ENCODE measurements around the gene CHAMP1. TPM values are rescaled to one million over a fixed set of nuclear protein-coding genes. Genes with fewer than 3 reads are reported as not detected.

CHAMP1 gene
- total and polyA plus RNA-seq, 2 donors (not counting 3 experiments of a cell fraction or from before 2014, with no cell fraction given), result 19.2 to 24.1 TPM

- no peaks in the 10 kb centered on the region for H4K20me1 ChIP-seq (replicated peaks; ENCODE audit: control insufficient read depth, extremely low read depth, insufficient read depth, low read length)
- H2AFZ ChIP-seq (ENCODE audit: low read depth, low read length), result no peak overlapping the region
- TF ChIP-seq POLR2AphosphoS5 (IDR thresholded peaks at IDR 0.05; ENCODE audit: insufficient read depth, low read depth, low read length) (no peak), FOS (IDR thresholded peaks at IDR 0.05; ENCODE audit: borderline replicate concordance, insufficient read depth, low read length) (no peak), MYC (IDR thresholded peaks at IDR 0.05; ENCODE audit: low read depth, low read length) (no peak), GATA2 (IDR thresholded peaks at IDR 0.05; ENCODE audit: insufficient read depth, insufficient read length, low read depth, low read length) (no peak), JUN (IDR thresholded peaks at IDR 0.05; ENCODE audit: borderline replicate concordance, insufficient read depth, insufficient read length, low read depth) (no peak), POLR2A (IDR thresholded peaks at IDR 0.05; ENCODE audit: low read depth, low read length) (no peak), CTCF (IDR thresholded peaks at IDR 0.05; ENCODE audit: extremely low read depth in 1 of 2, insufficient read depth in 1 of 2, low read depth in 1 of 2, low read length in 2 of 2) (no peak), EZH2 (IDR thresholded peaks at IDR 0.05; ENCODE audit: borderline replicate concordance, low read depth, low read length, severe bottlenecking) (no peak), MAX (IDR thresholded peaks at IDR 0.05; ENCODE audit: insufficient read depth, insufficient read length) (no peak)
- no peaks in the 10 kb centered on the region for H3K9me3 ChIP-seq (replicated peaks; ENCODE audit: control insufficient read depth, insufficient read depth, low read length)
- FAIRE-seq (no peak), DNase-seq (ENCODE audit: low read depth, low spot score) (no peak)
- H3K4me2 ChIP-seq (ENCODE audit: insufficient read depth, low read length), result no peak overlapping the region
- H3K36me3 ChIP-seq (ENCODE audit: control insufficient read depth in 2 of 2, extremely low read depth in 1 of 2, insufficient read depth in 2 of 2, low read length in 2 of 2), result peaks cover 14 to 15% of the 10 kb centered on the region in 2 experiments
- no peaks in the 10 kb centered on the region for H3K9me1 ChIP-seq (replicated peaks; ENCODE audit: control insufficient read depth, extremely low read depth, insufficient read depth, low read length)
- peaks cover 12% of the 10 kb centered on the region for H3K4me1 ChIP-seq (ENCODE audit: control insufficient read depth, extremely low read depth, insufficient read depth, low read length)
- dilution Hi-C loops (cut with MboI; ENCODE audit: extremely low pct_ligation_motif_present, low sequenced_read_pairs), result no loop called here
- H3K4me3 ChIP-seq (replicated peaks in 1 of 3; ENCODE audit: insufficient read depth in 1 of 3, low read depth in 1 of 3, low read length in 3 of 3), result no peak overlapping the region
- no peaks in the 10 kb centered on the region for H3K27me3 ChIP-seq (ENCODE audit: control insufficient read depth in 2 of 2, insufficient read depth in 2 of 2, low read length in 2 of 2)
- H3K79me2 ChIP-seq (ENCODE audit: control insufficient read depth, insufficient read depth, low read length), result peaks cover 56% of the 10 kb centered on the region
- ChIA-PET POLR2A (no interaction called here), CTCF (interaction anchor here (0.8 to 1.0 kb wide), 2 partner anchors 21 to 30 kb away, joined by 3 read pairs; no protein-coding TSS in a partner anchor)
- H3K9ac ChIP-seq (replicated peaks; ENCODE audit: extremely low read depth, insufficient read depth, low read length), result no peak overlapping the region
- H3K27ac ChIP-seq (ENCODE audit: insufficient read depth, low read depth, low read length), result no peak overlapping the region
- BruUV-seq (replicated peaks), result no TSS peak
- intact Hi-C loops (cut with micrococcal nuclease), result no loop called here
These were observed 5.8 kb downstream of the CHAMP1 start for GRCh38 chr13:114320065-114320464.

Data from endothelial cell of umbilical vein (primary cell).